Choroid plexus epithelial cell (primary cell): ENCODE results near the gene TMTC2.

ENCODE experiments used
- DNase-seq: peaks from one replicate; pipeline ENCODE4 v3.0.0-alpha.2; 2010; ENCODE audit warnings: low read depth
- H3K4me3 ChIP-seq: 2 replicates; pipeline ENCODE4 v1.5.1; 2011; ENCODE audit warnings: low read depth, mild to moderate bottlenecking, control low read depth, low read length, moderate library complexity
- TF ChIP-seq, protein P1 (sequence below): conservative IDR thresholded peaks from 2 replicates; pipeline ENCODE4 v1.5.1; 2011; ENCODE audit warnings: low read depth, mild to moderate bottlenecking, control low read depth, inconsistent platforms, low read length, moderate library complexity

The TMTC2 gene

DNA sequence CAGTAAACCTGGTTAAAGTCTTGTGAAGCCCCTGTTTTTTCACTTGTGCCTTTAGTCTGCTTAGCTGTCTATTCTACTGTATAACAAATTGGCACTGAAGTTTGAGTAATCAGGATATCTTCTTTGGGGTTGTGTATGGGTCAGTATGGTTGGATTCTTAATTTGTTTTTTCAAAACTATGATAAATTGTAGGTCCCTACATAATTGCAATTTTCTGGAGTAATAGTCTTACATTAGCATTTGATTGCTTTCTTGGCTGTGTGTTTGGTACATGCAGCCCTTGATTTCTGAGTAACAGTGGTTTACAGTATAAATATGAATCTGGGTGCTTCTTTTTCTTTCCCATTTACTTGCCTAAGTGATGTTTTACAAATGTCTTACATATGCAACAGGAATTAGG lies 186.6 kb downstream of the TMTC2 start:
- no peak for DNase-seq
- TF ChIP-seq, protein P1, sequence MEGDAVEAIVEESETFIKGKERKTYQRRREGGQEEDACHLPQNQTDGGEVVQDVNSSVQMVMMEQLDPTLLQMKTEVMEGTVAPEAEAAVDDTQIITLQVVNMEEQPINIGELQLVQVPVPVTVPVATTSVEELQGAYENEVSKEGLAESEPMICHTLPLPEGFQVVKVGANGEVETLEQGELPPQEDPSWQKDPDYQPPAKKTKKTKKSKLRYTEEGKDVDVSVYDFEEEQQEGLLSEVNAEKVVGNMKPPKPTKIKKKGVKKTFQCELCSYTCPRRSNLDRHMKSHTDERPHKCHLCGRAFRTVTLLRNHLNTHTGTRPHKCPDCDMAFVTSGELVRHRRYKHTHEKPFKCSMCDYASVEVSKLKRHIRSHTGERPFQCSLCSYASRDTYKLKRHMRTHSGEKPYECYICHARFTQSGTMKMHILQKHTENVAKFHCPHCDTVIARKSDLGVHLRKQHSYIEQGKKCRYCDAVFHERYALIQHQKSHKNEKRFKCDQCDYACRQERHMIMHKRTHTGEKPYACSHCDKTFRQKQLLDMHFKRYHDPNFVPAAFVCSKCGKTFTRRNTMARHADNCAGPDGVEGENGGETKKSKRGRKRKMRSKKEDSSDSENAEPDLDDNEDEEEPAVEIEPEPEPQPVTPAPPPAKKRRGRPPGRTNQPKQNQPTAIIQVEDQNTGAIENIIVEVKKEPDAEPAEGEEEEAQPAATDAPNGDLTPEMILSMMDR = no peak
- H3K4me3 ChIP-seq = no peak overlapping the region

DNA sequence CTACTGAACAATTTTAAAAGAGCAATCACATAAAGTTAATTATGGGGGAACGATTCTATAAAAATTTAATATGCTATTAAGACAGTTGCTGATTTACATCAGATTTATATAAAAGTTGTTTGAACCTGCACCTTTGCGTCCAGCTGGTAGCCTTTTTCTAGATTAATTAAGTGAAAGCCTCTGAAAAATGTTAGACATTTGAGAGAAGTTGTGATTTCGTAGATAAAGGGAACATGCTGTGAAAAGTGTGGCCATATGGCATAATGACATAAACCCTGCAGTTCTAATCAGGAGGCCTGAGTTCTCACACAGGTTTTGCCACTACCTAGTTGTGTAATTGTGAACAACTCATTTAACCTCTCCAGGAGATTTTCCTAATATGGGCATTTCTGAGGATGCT lies 187.2 kb downstream of the TMTC2 start:
- peak; percentile 8 for DNase-seq
- no peak overlapping the region for H3K4me3 ChIP-seq
- TF ChIP-seq, protein P1 = no peak

GRCh38 chr12:82874945-82875344 lies 188.2 kb downstream of the TMTC2 start:
- H3K4me3 ChIP-seq = no peak overlapping the region
- DNase-seq = peak; percentile 68
- TF ChIP-seq, protein P1 = no peak

DNA sequence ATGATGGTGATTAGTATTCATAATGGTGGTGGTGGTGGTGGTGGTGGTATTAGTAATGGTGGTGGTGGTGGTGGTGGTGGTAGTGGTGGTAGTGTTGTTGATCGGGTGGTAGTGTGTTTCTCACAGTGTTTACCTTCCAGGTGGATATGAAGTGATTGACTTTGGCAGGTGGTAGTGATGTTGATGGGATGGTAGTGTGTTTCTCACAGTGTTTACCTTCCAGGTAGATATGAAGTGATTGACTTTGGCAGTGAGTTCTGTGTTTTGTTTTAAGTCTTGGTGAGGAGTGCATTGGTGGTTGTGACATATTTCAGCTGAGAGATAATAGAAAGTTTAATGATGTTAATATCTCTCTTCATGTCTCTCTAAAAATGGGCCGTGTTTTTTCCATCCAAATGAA lies 189.4 kb downstream of the TMTC2 start:
- no peak for DNase-seq
- TF ChIP-seq, protein P1 = no peak
- no peak overlapping the region for H3K4me3 ChIP-seq

DNA sequence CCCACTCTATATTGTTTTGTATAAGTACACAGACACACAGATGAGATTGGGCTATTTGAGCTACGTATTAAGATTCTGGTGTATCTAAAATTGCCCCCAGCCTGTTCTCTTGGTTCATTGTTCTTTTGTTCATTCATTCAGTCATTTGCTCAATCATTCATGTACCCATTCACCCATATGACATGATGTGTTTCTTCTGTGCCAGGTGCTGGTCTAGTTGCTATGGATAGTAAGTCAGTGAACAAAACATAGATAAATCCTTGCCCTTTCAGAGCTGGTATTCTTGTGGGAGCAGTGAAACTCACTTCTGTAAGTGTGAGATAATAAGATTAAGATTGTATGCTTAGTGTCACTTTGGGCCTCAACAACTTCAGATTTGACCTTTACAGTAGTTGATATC lies 191.3 kb downstream of the TMTC2 start:
- DNase-seq = no peak
- H3K4me3 ChIP-seq = no peak overlapping the region
- TF ChIP-seq, protein P1 = no peak

GRCh38 chr12:82880442-82880901 lies 193.8 kb downstream of the TMTC2 start:
- no peak overlapping the region for H3K4me3 ChIP-seq
- DNase-seq = peak; percentile 48
- TF ChIP-seq, protein P1 = no peak

DNA sequence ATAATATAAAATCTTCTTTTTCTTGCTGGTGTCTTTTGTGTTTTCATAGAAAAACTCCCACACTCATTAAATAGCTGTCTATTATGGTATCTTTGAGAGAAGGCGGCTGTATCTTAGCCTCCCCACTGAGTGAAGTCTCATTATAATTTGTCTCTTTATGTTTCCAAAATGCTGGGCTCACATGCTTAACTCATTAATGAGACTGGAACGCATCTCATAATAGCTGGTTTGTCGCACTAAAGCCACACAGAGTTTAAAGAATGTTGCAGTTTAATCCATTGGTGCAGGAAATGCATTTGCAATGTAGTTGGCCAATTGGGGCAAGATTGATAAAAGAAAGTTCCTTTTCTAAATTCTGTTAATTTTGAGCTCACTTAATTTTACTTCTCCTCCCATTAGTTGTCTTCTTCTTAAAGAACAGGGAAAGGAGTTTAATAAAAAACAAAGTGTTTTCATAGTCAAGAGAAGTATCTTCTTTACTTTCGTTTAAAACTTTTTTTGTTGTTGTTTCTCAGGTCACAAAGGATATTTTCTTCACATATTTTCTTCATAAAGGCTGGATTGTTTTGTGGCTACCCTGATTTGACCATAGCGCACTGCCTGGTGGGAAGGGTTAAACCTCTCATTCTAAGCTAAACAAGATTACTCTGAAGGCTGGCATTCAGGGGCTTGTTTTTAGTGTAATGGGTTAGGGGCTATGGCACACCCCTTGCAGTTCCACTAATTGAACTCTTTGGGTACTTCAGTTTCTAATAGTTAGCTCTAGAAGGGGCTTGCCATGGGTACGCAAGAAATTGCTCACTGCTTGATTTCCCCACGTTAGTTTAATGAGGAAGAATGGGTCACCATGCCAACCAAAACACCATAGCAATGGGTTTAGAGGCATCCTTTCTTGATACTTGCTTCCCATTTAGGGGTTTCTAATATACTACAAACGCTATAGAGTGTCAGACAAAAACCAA lies 197.0 kb downstream of the TMTC2 start:
- DNase-seq = no peak
- H3K4me3 ChIP-seq = no peak overlapping the region
- TF ChIP-seq, protein P1 = no peak
